Activated CD4-positive, alpha-beta T cell treated with anti-CD3 and anti-CD28 coated beads, Interleukin-2, amount 10 ng/mL, durations not matched to agents 24 days and 14 days (primary cell): ENCODE results near the gene WNT7B. TPM values are rescaled to one million over a fixed set of nuclear protein-coding genes. Genes with fewer than 3 reads are reported as not detected.

ENCODE experiments used
- DNase-seq: peaks from one replicate; pipeline ENCODE4 v3.0.0; 2022
- H3K27ac Mint-ChIP-seq: one replicate; pipeline ENCODE4 v1.8.0; 2022; ENCODE audit warnings: mild to moderate bottlenecking, mixed read lengths
- H3K27me3 Mint-ChIP-seq: one replicate; pipeline ENCODE4 v1.8.0; 2022; ENCODE audit warnings: mixed read lengths
- H3K36me3 Mint-ChIP-seq: one replicate; pipeline ENCODE4 v1.8.0; 2022; ENCODE audit warnings: low read depth, mild to moderate bottlenecking, mixed read lengths
- H3K4me1 Mint-ChIP-seq: one replicate; pipeline ENCODE4 v1.8.0; 2021; ENCODE audit warnings: mixed read lengths
- H3K4me3 Mint-ChIP-seq: one replicate; pipeline ENCODE4 v1.8.0; 2022; ENCODE audit warnings: mild to moderate bottlenecking, moderate library complexity, mixed read lengths
- H3K9me3 Mint-ChIP-seq: one replicate; pipeline ENCODE4 v1.8.0; 2021; ENCODE audit warnings: mixed read lengths
- intact Hi-C: fragments of 100-400 bp; cut with micrococcal nuclease; formaldehyde crosslinking; loops from one replicate; pipeline ENCODE4 v1.15.1; 2023
- total RNA-seq: library from RNA; stranded (reverse); gene quantifications from 2 replicates; pipeline ENCODE4 v1.2.3, GENCODE V29; 2022

WNT7B gene
- total RNA-seq, 1 donor from 2014 or later = not detected

- intact Hi-C loops = no loop called here
- H3K36me3 Mint-ChIP-seq = no peaks in the 10 kb centered on the region
- DNase-seq = no peak
- no peaks in the 10 kb centered on the region for H3K9me3 Mint-ChIP-seq
- H3K27me3 Mint-ChIP-seq = peaks cover 8% of the 10 kb centered on the region
- H3K4me1 Mint-ChIP-seq = no peaks in the 10 kb centered on the region
- H3K4me3 Mint-ChIP-seq = no peak overlapping the region
- no peak overlapping the region for H3K27ac Mint-ChIP-seq
Observed at GRCh38 chr22:45907996-45908395, 69.0 kb downstream of the WNT7B start.

GRCh38 chr22:45907378-45907777 is 69.6 kb downstream of the WNT7B start:
- no peak overlapping the region for H3K27ac Mint-ChIP-seq
- peaks cover 11% of the 10 kb centered on the region for H3K27me3 Mint-ChIP-seq
- DNase-seq = no peak
- intact Hi-C loops = no loop called here
- no peaks in the 10 kb centered on the region for H3K4me1 Mint-ChIP-seq
- H3K36me3 Mint-ChIP-seq = no peaks in the 10 kb centered on the region
- no peaks in the 10 kb centered on the region for H3K9me3 Mint-ChIP-seq
- H3K4me3 Mint-ChIP-seq = no peak overlapping the region

GRCh38 chr22:45906946-45907345 is 70.0 kb downstream of the WNT7B start:
- Mint-ChIP-seq H3K27ac (no peak overlapping the region), H3K27me3 (peaks cover 11% of the 10 kb centered on the region), H3K4me3 (no peak overlapping the region), H3K4me1 (no peaks in the 10 kb centered on the region), H3K36me3 (no peaks in the 10 kb centered on the region), H3K9me3 (no peaks in the 10 kb centered on the region)
- DNase-seq = no peak
- intact Hi-C loops = no loop called here

GRCh38 chr22:45905924-45906865 is 70.8 kb downstream of the WNT7B start:
- Mint-ChIP-seq H3K4me1 (no peaks in the 10 kb centered on the region), H3K9me3 (no peaks in the 10 kb centered on the region), H3K4me3 (no peak overlapping the region), H3K36me3 (no peaks in the 10 kb centered on the region), H3K27ac (no peak overlapping the region), H3K27me3 (peaks cover 11% of the 10 kb centered on the region)
- intact Hi-C loops = no loop called here
- no peak for DNase-seq

GRCh38 chr22:45905326-45905923 is 71.5 kb downstream of the WNT7B start:
- no peak for DNase-seq
- Mint-ChIP-seq H3K4me1 (no peaks in the 10 kb centered on the region), H3K36me3 (no peaks in the 10 kb centered on the region), H3K4me3 (no peak overlapping the region), H3K9me3 (no peaks in the 10 kb centered on the region), H3K27me3 (peaks cover 11% of the 10 kb centered on the region), H3K27ac (no peak overlapping the region)
- intact Hi-C loops = no loop called here

GRCh38 chr22:45904236-45904635 is 72.7 kb downstream of the WNT7B start:
- Mint-ChIP-seq H3K27me3 (peaks cover 11% of the 10 kb centered on the region), H3K4me1 (no peaks in the 10 kb centered on the region), H3K9me3 (no peaks in the 10 kb centered on the region), H3K4me3 (no peak overlapping the region), H3K27ac (no peak overlapping the region), H3K36me3 (no peaks in the 10 kb centered on the region)
- intact Hi-C loops = no loop called here
- DNase-seq = no peak

GRCh38 chr22:45903355-45904135 is 73.4 kb downstream of the WNT7B start:
- no peak overlapping the region for H3K27ac Mint-ChIP-seq
- no peak overlapping the region for H3K4me3 Mint-ChIP-seq
- H3K27me3 Mint-ChIP-seq = peaks cover 11% of the 10 kb centered on the region
- no peaks in the 10 kb centered on the region for H3K4me1 Mint-ChIP-seq
- no peak for DNase-seq
- intact Hi-C loops = no loop called here
- no peaks in the 10 kb centered on the region for H3K36me3 Mint-ChIP-seq
- no peaks in the 10 kb centered on the region for H3K9me3 Mint-ChIP-seq

- H3K27ac Mint-ChIP-seq = no peak overlapping the region
- no peaks in the 10 kb centered on the region for H3K9me3 Mint-ChIP-seq
- DNase-seq = no peak
- H3K4me3 Mint-ChIP-seq = no peak overlapping the region
- no peaks in the 10 kb centered on the region for H3K4me1 Mint-ChIP-seq
- no peaks in the 10 kb centered on the region for H3K36me3 Mint-ChIP-seq
- intact Hi-C loops = no loop called here
- peaks cover 2% of the 10 kb centered on the region for H3K27me3 Mint-ChIP-seq
Observed at GRCh38 chr22:45897736-45898135, 79.2 kb downstream of the WNT7B start.

GRCh38 chr22:45896964-45897538 is 79.9 kb downstream of the WNT7B start:
- intact Hi-C loops = no loop called here
- H3K4me3 Mint-ChIP-seq = no peak overlapping the region
- no peak overlapping the region for H3K27ac Mint-ChIP-seq
- DNase-seq = no peak
- no peaks in the 10 kb centered on the region for H3K9me3 Mint-ChIP-seq
- H3K4me1 Mint-ChIP-seq = no peaks in the 10 kb centered on the region
- H3K36me3 Mint-ChIP-seq = no peaks in the 10 kb centered on the region
- no peaks in the 10 kb centered on the region for H3K27me3 Mint-ChIP-seq

- no peaks in the 10 kb centered on the region for H3K9me3 Mint-ChIP-seq
- H3K27me3 Mint-ChIP-seq = no peaks in the 10 kb centered on the region
- H3K36me3 Mint-ChIP-seq = no peaks in the 10 kb centered on the region
- no peaks in the 10 kb centered on the region for H3K4me1 Mint-ChIP-seq
- H3K27ac Mint-ChIP-seq = no peak overlapping the region
- intact Hi-C loops = no loop called here
- no peak overlapping the region for H3K4me3 Mint-ChIP-seq
- DNase-seq = no peak
Observed at GRCh38 chr22:45896153-45896951, 80.6 kb downstream of the WNT7B start.

- Mint-ChIP-seq H3K4me3 (no peak overlapping the region), H3K9me3 (no peaks in the 10 kb centered on the region), H3K27ac (no peak overlapping the region), H3K27me3 (peaks cover 3% of the 10 kb centered on the region), H3K36me3 (no peaks in the 10 kb centered on the region), H3K4me1 (no peaks in the 10 kb centered on the region)
- intact Hi-C loops = no loop called here
- DNase-seq = no peak
Observed at GRCh38 chr22:45895436-45896152, 81.4 kb downstream of the WNT7B start.

- DNase-seq = no peak
- peaks cover 3% of the 10 kb centered on the region for H3K27me3 Mint-ChIP-seq
- no peaks in the 10 kb centered on the region for H3K4me1 Mint-ChIP-seq
- no peak overlapping the region for H3K27ac Mint-ChIP-seq
- H3K4me3 Mint-ChIP-seq = no peak overlapping the region
- intact Hi-C loops = no loop called here
- H3K36me3 Mint-ChIP-seq = no peaks in the 10 kb centered on the region
- H3K9me3 Mint-ChIP-seq = no peaks in the 10 kb centered on the region
Observed at GRCh38 chr22:45893516-45893915, 83.4 kb downstream of the WNT7B start.
